K562 (cell line): Measurements from ENCODE around the gene DDAH2. TPM values are rescaled to one million over a fixed set of nuclear protein-coding genes. Genes with fewer than 3 reads are reported as not detected.

Experiments used
- ARNT ChIP-seq, 2 experiments: fragments of 450-650 bp; IDR thresholded peaks; 2 replicates each; pipeline ENCODE4 v1.6.1; 2016; ENCODE audit warnings: mild to moderate bottlenecking in 1 of 2
- CHCHD3 ChIP-seq: fragments of 250-450 bp; sonication (Bioruptor Pico); IDR thresholded peaks from 2 replicates; pipeline ENCODE4 v2.1.2; 2022; ENCODE audit warnings: mild to moderate bottlenecking
- DNMT1 ChIP-seq: fragments of 450-650 bp; IDR thresholded peaks from 2 replicates; pipeline ENCODE4 v1.6.1; 2016; ENCODE audit warnings: antibody characterized with exemption, mild to moderate bottlenecking
- E4F1 ChIP-seq: fragments of 250-450 bp; sonication (Bioruptor Pico); IDR thresholded peaks from 2 replicates; pipeline ENCODE4 v1.5.0; 2021; ENCODE audit warnings: mild to moderate bottlenecking, borderline replicate concordance
- HIVEP1 ChIP-seq: fragments of 250-450 bp; sonication (Bioruptor Pico); IDR thresholded peaks from 2 replicates; pipeline ENCODE4 v1.4.0; 2020; ENCODE audit warnings: mild to moderate bottlenecking
- KDM2B ChIP-seq: fragments of 250-450 bp; sonication (Bioruptor Pico); IDR thresholded peaks from 2 replicates; pipeline ENCODE4 v1.8.0; 2021; ENCODE audit warnings: mild to moderate bottlenecking, moderate library complexity
- KDM4B ChIP-seq, 2 experiments: fragments of 450-650 bp in 1 of 2; sonication (generic) in 1 of 2; IDR thresholded peaks; 2 replicates each; pipeline ENCODE4 v1.6.1; 2016 to 2017; ENCODE audit warnings: borderline replicate concordance in 2 of 2, antibody characterized with exemption in 1 of 2, low read depth in 1 of 2, mild to moderate bottlenecking in 1 of 2
- MTA2 ChIP-seq: fragments of 450-650 bp; IDR thresholded peaks from 2 replicates; pipeline ENCODE4 v1.6.1; 2016; ENCODE audit warnings: low read depth
- PCBP2 ChIP-seq: fragments of 200-400 bp; formaldehyde crosslinking; IDR thresholded peaks from 2 replicates; pipeline ENCODE4 v1.6.1; 2018; ENCODE audit warnings: low read length, low read depth, mild to moderate bottlenecking, moderate library complexity; ENCODE audit not compliant: poor library complexity, severe bottlenecking
- POLR2AphosphoS5 ChIP-seq: IDR thresholded peaks from 2 replicates; pipeline ENCODE4 v1.6.1; 2011; ENCODE audit warnings: mild to moderate bottlenecking, low read depth, low read length, moderate library complexity; ENCODE audit not compliant: control insufficient read depth, insufficient read depth
- POLR2G ChIP-seq: fragments of 200-400 bp; formaldehyde crosslinking; IDR thresholded peaks from 2 replicates; pipeline ENCODE4 v1.6.1; 2017; ENCODE audit warnings: low read depth, mild to moderate bottlenecking, antibody characterized with exemption, low read length, moderate library complexity
- RCOR1 ChIP-seq, 2 experiments: IDR thresholded peaks; 2 replicates each; pipeline ENCODE4 v1.6.1; 2012; ENCODE audit warnings: low read depth in 2 of 2, low read length in 2 of 2, borderline replicate concordance in 1 of 2, improper control_type of control experiment in 1 of 2
- SOX6 ChIP-seq: fragments of 450-650 bp; IDR thresholded peaks from 2 replicates; pipeline ENCODE4 v1.6.1; 2014; ENCODE audit warnings: mild to moderate bottlenecking
- TCF3 ChIP-seq: sonication (generic); formaldehyde crosslinking; IDR thresholded peaks from 2 replicates; pipeline ENCODE4 v1.4.0; 2020; ENCODE audit warnings: mild to moderate bottlenecking, missing genetic modification reagents
- ZBTB2 ChIP-seq: fragments of 450-650 bp; IDR thresholded peaks from 2 replicates; pipeline ENCODE4 v1.6.1; 2016; ENCODE audit warnings: antibody characterized with exemption
- polyA plus RNA-seq, 8 experiments: library from polyadenylated mRNA; depleted of rRNA in 4 of 8; stranded (reverse) in 5 of 8; unstranded in 3 of 8; fragments of >200 nt; fragmentation: Nextera tagmentation in 2 of 8; fragmentation: Illumina TruSeq in 1 of 8; extraction: Ambion mirVana in 2 of 8; extraction: Trizol in 1 of 8; gene quantifications; 2 replicates each; pipeline versions ENCODE4 v1.2.1 to v1.2.3, GENCODE V29; 2011 to 2014; ENCODE audit warnings: inconsistent platforms in 1 of 8, missing spikeins in 1 of 8
- total RNA-seq, 7 experiments: library from RNA; depleted of rRNA in 6 of 7; stranded (reverse); fragments of >200 nt in 6 of 7; fragmentation: Illumina TruSeq in 2 of 7; extraction: Trizol in 2 of 7; gene quantifications; 2 replicates each; pipeline versions ENCODE4 v1.2.1 to v1.2.3, GENCODE V29; 2011 to 2021; ENCODE audit warnings: low replicate concordance in 1 of 7
- TF ChIP-seq, protein P1 (sequence below): IDR thresholded peaks from 2 replicates; pipeline ENCODE4 v1.6.1; 2012; ENCODE audit warnings: low read depth, low read length, improper control_type of control experiment, borderline replicate concordance
- TF ChIP-seq, protein P2 (sequence below): fragments of 450-650 bp; IDR thresholded peaks from 2 replicates; pipeline ENCODE4 v1.7.1; 2018; ENCODE audit warnings: mild to moderate bottlenecking, low read depth; ENCODE audit not compliant: partially characterized antibody

The DDAH2 gene
- total and polyA plus RNA-seq, 9 of the 15 experiments (the other 6 are each of a cell fraction or from before 2014, with no cell fraction given) = 1.8 to 45.4 (median 21.4) TPM

GRCh38 chr6:31737991-31738979, 9.2 kb upstream of the DDAH2 start (continued):
- no peak; the same call in 1 of the 2 replicates for TF ChIP-seq E4F1 (CRISPR knock-in tag)
- TF ChIP-seq POLR2G = peak; percentile 39; the same call in 1 of the 2 replicates
- TF ChIP-seq, protein P1, sequence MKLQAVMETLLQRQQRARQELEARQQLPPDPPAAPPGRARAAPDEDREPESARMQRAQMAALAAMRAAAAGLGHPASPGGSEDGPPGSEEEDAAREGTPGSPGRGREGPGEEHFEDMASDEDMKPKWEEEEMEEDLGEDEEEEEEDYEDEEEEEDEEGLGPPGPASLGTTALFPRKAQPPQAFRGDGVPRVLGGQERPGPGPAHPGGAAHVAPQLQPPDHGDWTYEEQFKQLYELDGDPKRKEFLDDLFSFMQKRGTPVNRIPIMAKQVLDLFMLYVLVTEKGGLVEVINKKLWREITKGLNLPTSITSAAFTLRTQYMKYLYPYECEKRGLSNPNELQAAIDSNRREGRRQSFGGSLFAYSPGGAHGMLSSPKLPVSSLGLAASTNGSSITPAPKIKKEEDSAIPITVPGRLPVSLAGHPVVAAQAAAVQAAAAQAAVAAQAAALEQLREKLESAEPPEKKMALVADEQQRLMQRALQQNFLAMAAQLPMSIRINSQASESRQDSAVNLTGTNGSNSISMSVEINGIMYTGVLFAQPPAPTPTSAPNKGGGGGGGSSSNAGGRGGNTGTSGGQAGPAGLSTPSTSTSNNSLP = no peak; the same call in 1 of the 2 replicates
- TF ChIP-seq DNMT1 = no peak; the same call in 1 of the 2 replicates
- TF ChIP-seq RCOR1 (IDR thresholded peaks at IDR 0.05; ENCODE audit: borderline replicate concordance in 1 of 2, low read depth in 2 of 2, low read length in 2 of 2) = peak in 1 of 2 experiments; percentile 94; a peak in 3 of 4 replicates
- TF ChIP-seq KDM4B (IDR thresholded peaks at IDR 0.05; ENCODE audit: borderline replicate concordance in 2 of 2, low read depth in 1 of 2) = no peak
- TF ChIP-seq TCF3 (CRISPR knock-in tag) = peak; percentile 41; the same call in 1 of the 2 replicates
- peak; percentile 78; the same call in 1 of the 2 replicates for TF ChIP-seq HIVEP1 (CRISPR knock-in tag)
- TF ChIP-seq ZBTB2 = peak; percentile 29; the same call in 1 of the 2 replicates
- TF ChIP-seq SOX6 = no peak
- TF ChIP-seq PCBP2 = no peak
- no peak for TF ChIP-seq MTA2
- no peak for TF ChIP-seq ARNT (IDR thresholded peaks at IDR 0.05)
- no peak for TF ChIP-seq POLR2AphosphoS5
- TF ChIP-seq, protein P2, sequence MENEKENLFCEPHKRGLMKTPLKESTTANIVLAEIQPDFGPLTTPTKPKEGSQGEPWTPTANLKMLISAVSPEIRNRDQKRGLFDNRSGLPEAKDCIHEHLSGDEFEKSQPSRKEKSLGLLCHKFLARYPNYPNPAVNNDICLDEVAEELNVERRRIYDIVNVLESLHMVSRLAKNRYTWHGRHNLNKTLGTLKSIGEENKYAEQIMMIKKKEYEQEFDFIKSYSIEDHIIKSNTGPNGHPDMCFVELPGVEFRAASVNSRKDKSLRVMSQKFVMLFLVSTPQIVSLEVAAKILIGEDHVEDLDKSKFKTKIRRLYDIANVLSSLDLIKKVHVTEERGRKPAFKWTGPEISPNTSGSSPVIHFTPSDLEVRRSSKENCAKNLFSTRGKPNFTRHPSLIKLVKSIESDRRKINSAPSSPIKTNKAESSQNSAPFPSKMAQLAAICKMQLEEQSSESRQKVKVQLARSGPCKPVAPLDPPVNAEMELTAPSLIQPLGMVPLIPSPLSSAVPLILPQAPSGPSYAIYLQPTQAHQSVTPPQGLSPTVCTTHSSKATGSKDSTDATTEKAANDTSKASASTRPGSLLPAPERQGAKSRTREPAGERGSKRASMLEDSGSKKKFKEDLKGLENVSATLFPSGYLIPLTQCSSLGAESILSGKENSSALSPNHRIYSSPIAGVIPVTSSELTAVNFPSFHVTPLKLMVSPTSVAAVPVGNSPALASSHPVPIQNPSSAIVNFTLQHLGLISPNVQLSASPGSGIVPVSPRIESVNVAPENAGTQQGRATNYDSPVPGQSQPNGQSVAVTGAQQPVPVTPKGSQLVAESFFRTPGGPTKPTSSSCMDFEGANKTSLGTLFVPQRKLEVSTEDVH = no peak
- TF ChIP-seq KDM2B (CRISPR knock-in tag) = 0 out of 2 replicates have a peak, but pooled peaks have one; percentile 76
- TF ChIP-seq CHCHD3 (CRISPR knock-in tag) = 0 out of 2 replicates have a peak, but pooled peaks have one; percentile 32
